PFSK-1 (cell line): ENCODE data around the gene MIB2.

Experiments
- FOXP2 ChIP-seq: optimal IDR thresholded peaks from 2 replicates; pipeline ENCODE3; 2011; ENCODE audit warnings: borderline replicate concordance, control low read depth, inconsistent platforms; ENCODE audit not compliant: insufficient read depth; ENCODE audit errors: extremely low read length, extremely low read depth
- POLR2AphosphoS5 ChIP-seq: IDR thresholded peaks from 2 replicates; pipeline ENCODE4 v1.6.1; 2012; ENCODE audit warnings: low read depth, mild to moderate bottlenecking, control low read depth, low read length, moderate library complexity
- SIN3A ChIP-seq: IDR thresholded peaks from 2 replicates; pipeline ENCODE4 v1.6.1; 2012; ENCODE audit warnings: mild to moderate bottlenecking, low read length, moderate library complexity, borderline replicate concordance; ENCODE audit not compliant: insufficient read depth
- TAF1 ChIP-seq: IDR thresholded peaks from 2 replicates; pipeline ENCODE4 v1.6.1; 2012; ENCODE audit warnings: low read length, control low read depth, borderline replicate concordance; ENCODE audit not compliant: insufficient read depth
- TF ChIP-seq, protein P1 (sequence below), 2 experiments: IDR thresholded peaks; 2 replicates each; pipeline versions ENCODE4 v1.6.1 to v1.8.0; 2011 to 2012; ENCODE audit warnings: low read depth in 2 of 2, low read length in 2 of 2, control low read depth in 1 of 2, inconsistent platforms in 1 of 2, mild to moderate bottlenecking in 1 of 2, moderate library complexity in 1 of 2; ENCODE audit not compliant: insufficient read depth in 1 of 2

Gene MIB2

DNA sequence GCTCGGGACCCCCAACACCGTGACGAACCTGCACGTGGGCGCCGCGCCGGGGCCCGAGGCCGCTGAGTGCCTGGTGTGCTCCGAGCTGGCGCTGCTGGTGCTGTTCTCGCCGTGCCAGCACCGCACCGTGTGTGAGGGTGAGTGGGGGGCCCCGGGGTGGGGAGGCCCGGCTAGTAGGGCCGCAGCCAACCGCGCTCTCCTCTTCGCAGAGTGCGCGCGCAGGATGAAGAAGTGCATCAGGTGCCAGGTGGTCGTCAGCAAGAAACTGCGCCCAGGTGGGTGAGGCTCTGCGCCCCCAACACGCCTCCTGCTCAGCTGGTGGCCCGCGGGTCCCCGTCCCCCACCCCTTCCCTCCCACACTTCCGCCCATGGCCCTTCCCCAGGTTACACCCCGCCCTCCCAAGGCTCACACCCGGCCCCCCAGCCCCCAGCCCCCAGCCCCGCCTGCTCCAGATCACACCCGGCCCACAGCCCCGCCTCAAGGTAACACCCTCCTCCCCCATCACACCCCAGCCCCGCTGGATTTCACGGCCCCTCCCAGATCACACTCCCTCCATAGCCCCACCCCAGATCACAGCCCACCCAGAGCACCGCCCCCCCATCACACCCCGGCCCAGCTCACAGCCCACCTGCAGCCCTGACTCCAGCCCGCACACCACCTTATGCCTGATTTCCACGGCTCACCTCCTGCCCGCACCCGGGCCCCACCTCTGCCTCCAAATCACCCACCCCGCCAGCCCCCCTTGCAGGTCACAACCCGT, 14.3 kb downstream of the MIB2 start:
- TF ChIP-seq FOXP2, result no peak
- TF ChIP-seq, protein P1, sequence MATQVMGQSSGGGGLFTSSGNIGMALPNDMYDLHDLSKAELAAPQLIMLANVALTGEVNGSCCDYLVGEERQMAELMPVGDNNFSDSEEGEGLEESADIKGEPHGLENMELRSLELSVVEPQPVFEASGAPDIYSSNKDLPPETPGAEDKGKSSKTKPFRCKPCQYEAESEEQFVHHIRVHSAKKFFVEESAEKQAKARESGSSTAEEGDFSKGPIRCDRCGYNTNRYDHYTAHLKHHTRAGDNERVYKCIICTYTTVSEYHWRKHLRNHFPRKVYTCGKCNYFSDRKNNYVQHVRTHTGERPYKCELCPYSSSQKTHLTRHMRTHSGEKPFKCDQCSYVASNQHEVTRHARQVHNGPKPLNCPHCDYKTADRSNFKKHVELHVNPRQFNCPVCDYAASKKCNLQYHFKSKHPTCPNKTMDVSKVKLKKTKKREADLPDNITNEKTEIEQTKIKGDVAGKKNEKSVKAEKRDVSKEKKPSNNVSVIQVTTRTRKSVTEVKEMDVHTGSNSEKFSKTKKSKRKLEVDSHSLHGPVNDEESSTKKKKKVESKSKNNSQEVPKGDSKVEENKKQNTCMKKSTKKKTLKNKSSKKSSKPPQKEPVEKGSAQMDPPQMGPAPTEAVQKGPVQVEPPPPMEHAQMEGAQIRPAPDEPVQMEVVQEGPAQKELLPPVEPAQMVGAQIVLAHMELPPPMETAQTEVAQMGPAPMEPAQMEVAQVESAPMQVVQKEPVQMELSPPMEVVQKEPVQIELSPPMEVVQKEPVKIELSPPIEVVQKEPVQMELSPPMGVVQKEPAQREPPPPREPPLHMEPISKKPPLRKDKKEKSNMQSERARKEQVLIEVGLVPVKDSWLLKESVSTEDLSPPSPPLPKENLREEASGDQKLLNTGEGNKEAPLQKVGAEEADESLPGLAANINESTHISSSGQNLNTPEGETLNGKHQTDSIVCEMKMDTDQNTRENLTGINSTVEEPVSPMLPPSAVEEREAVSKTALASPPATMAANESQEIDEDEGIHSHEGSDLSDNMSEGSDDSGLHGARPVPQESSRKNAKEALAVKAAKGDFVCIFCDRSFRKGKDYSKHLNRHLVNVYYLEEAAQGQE (IDR thresholded peaks at IDR 0.05; ENCODE audit: insufficient read depth in 1 of 2, low read depth in 2 of 2, low read length in 2 of 2), result no peak
- TF ChIP-seq SIN3A, result no peak
- TF ChIP-seq TAF1, result no peak
- no peak for TF ChIP-seq POLR2AphosphoS5

DNA sequence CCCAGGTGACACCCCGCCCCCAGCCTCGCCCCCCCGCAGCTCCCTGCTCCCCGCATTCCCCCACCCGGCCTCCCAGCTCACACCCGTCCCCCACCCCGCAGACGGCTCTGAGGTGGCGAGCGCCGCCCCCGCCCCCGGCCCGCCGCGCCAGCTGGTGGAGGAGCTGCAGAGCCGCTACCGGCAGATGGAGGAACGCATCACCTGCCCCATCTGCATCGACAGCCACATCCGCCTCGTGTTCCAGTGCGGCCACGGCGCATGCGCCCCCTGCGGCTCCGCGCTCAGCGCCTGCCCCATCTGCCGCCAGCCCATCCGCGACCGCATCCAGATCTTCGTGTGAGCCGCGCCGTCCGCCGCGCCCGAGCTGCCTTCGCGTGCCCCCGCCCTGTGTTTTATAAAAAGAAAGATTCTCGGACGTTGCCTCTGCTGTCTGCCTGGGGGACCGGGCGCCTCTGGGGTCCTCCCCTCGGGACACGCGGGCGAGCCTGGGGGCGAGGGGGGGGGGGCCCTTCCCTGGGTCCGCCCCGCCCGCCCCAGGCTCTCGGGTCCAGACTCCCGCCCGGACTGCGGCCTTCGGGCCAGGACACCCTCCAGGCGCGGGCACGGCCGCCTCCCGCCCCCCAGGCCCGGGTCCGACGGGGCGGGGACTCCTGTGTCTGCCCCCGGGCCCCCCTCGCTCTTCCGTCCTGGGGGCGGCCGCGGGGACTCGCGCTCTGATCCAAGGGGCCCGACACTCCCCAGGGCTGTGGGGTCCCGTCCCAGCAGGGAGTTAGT, 15.1 kb downstream of the MIB2 start:
- TF ChIP-seq, protein P1 (IDR thresholded peaks at IDR 0.05; ENCODE audit: insufficient read depth in 1 of 2, low read depth in 2 of 2, low read length in 2 of 2), result no peak

DNA sequence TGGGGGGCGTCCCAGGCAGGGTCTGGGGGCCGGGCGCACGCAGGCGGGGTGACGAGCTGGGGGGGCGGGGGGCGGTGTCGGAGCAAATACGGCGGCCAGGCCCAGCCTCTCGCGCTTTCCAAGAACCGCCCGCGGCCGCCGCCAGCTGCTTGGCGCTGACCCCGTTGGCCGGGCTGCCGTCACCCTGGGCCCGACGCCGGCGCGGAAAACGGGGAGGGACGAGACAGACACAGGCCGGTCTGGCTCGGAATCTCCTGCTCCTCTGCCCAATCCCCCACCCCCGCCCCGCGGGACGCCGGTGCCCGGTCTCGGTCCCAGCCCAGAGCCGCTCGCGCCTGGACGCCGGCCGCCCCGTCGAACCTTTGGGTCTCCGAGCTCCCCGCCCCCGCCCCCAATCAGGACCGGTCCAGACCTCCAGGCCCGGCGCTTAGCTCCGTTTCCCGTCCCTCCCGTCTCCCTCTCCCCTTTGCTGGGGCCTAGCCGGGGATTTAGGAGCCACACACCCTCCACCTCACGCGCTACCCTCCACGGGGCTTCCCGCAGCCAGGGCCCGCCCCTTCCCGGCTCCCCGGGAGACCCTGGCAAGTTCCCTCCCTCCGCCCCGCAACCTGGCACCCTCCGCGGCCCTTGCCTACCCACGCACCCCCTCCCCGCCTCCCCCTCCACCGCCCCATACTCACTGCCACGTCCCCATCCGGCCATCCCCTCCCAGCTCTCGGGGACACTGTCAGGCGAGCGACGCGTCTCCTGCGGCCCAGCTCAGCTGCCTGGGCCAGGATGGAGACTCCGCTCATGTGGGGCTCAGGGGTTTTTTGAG, 15.9 kb downstream of the MIB2 start:
- TF ChIP-seq POLR2AphosphoS5 (no peak), TAF1 (no peak), FOXP2 (no peak), SIN3A (no peak)
- TF ChIP-seq, protein P1 (IDR thresholded peaks at IDR 0.05; ENCODE audit: insufficient read depth in 1 of 2, low read depth in 2 of 2, low read length in 2 of 2), result no peak

DNA sequence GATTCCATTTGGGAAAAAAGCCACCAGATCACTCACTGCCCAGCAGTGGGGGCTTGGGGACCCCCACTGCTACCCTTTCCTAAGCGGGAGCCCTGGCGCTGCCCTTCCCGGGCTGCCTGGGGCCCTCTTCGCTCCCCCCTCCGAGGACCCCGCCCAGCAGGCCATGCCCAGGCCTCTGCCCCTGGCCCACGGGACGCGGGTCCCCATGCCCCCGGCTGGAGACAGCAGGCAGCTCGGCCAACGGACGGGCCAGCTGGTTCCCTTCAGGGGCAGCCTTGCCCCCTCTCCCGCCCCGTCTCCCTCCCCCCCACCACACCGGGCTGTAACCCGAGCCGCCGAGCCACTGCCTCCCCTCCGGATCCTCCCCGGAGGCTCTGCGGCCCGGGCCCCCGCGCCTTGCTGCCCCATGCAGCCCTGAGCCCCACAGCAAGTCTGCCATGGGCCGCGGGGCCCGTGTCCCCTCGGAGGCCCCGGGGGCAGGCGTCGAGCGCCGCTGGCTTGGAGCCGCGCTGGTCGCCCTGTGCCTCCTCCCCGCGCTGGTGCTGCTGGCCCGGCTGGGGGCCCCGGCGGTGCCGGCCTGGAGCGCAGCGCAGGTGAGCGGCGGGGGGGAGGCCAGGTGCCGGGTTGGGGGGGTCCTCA, 16.6 kb downstream of the MIB2 start, which contains the start of gene MMP23B:
MMP23B (plus strand) TSS at position 392 of the 639 bp plus-strand sequence; CDS start at position 438, 46 bp downstream.
- TF ChIP-seq, protein P1 (IDR thresholded peaks at IDR 0.05; ENCODE audit: insufficient read depth in 1 of 2, low read depth in 2 of 2, low read length in 2 of 2), result no peak
- TF ChIP-seq SIN3A (no peak), TAF1 (no peak), FOXP2 (no peak), POLR2AphosphoS5 (no peak)
